Lower lobe of right lung (tissue), 2 donors: Measurements from ENCODE around the gene ANGPTL2. TPM values are rescaled to one million over a fixed set of nuclear protein-coding genes. Genes with fewer than 3 reads are reported as not detected.

ENCODE experiments used
- ATAC-seq, 2 donors: fragments of 200-7000 bp; cut with Tn5 transposase; one replicate each; pipeline ENCODE4 v1.9.1; 2020 to 2022; ENCODE audit warnings: mild to moderate bottlenecking in 2 of 2, moderate library complexity in 2 of 2
- DNase-seq: peaks from one replicate; pipeline ENCODE4 v3.0.0-alpha.2; 2020
- H3K27ac ChIP-seq: fragments of 200-600 bp; one replicate; pipeline ENCODE4 v1.8.0; 2022
- H3K27me3 ChIP-seq: fragments of 200-600 bp; one replicate; pipeline ENCODE4 v1.8.0; 2022; ENCODE audit warnings: low read depth
- H3K36me3 ChIP-seq: fragments of 200-600 bp; one replicate; pipeline ENCODE4 v1.8.0; 2022; ENCODE audit warnings: mild to moderate bottlenecking
- H3K4me1 ChIP-seq: fragments of 200-600 bp; one replicate; pipeline ENCODE4 v1.8.0; 2022
- H3K4me3 ChIP-seq: fragments of 200-600 bp; one replicate; pipeline ENCODE4 v1.8.0; 2022; ENCODE audit warnings: mild to moderate bottlenecking
- H3K9me3 ChIP-seq: fragments of 200-600 bp; one replicate; pipeline ENCODE4 v1.8.0; 2022
- intact Hi-C: fragments of 100-400 bp; cut with DNase I; formaldehyde crosslinking; loops from one replicate; pipeline ENCODE4 v1.11.0; 2022
- total RNA-seq: library from RNA; stranded (reverse); fragmentation: NEBNext Ultra II Directional; extraction: Animal tissue kit (Norgen Biotek cat#: 25700); gene quantifications from one replicate; pipeline ENCODE4 v1.2.1, GENCODE V29; 2021
- TF ChIP-seq, protein P1 (sequence below): fragments of 200-600 bp; IDR thresholded peaks from one replicate; pipeline ENCODE4 v1.8.0; 2022; ENCODE audit warnings: antibody characterized with exemption, mild to moderate bottlenecking
- donor health status: DM: no; HTN: yes; CAD: no; lungs with severe emphysema.

Gene ANGPTL2
- total RNA-seq, 1 donor from 2014 or later, result 11.4 TPM

DNA sequence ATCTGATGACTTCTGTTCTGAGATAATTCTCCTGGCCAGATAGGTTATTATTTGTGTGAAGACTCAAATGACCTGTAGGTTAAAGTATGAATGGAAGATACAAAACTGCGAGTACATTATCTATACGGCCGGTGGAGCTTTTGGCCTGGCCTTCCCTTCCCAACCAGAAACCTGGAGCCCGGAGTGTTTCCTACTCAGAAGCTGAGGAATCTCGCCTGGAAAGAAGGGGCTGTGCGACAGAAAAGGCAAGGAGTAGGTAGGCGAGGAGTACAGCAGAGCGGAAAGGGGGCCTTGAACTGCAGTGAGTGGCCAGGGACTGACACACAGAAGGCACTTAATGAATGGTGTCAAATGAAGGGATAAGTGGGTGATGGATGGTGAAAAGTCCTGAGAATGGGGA is 34.6 kb downstream of the ANGPTL2 start:
- Histone ChIP-seq H3K27ac (no peak overlapping the region), H3K27me3 (no peaks in the 10 kb centered on the region), H3K36me3 (peaks cover 42% of the 10 kb centered on the region), H3K4me3 (no peak overlapping the region), H3K9me3 (no peaks in the 10 kb centered on the region), H3K4me1 (peaks cover 4% of the 10 kb centered on the region)
- DNase-seq (no peak), ATAC-seq (no peak)
- intact Hi-C loops, result no loop called here
- TF ChIP-seq, protein P1, sequence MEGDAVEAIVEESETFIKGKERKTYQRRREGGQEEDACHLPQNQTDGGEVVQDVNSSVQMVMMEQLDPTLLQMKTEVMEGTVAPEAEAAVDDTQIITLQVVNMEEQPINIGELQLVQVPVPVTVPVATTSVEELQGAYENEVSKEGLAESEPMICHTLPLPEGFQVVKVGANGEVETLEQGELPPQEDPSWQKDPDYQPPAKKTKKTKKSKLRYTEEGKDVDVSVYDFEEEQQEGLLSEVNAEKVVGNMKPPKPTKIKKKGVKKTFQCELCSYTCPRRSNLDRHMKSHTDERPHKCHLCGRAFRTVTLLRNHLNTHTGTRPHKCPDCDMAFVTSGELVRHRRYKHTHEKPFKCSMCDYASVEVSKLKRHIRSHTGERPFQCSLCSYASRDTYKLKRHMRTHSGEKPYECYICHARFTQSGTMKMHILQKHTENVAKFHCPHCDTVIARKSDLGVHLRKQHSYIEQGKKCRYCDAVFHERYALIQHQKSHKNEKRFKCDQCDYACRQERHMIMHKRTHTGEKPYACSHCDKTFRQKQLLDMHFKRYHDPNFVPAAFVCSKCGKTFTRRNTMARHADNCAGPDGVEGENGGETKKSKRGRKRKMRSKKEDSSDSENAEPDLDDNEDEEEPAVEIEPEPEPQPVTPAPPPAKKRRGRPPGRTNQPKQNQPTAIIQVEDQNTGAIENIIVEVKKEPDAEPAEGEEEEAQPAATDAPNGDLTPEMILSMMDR, result no peak

DNA sequence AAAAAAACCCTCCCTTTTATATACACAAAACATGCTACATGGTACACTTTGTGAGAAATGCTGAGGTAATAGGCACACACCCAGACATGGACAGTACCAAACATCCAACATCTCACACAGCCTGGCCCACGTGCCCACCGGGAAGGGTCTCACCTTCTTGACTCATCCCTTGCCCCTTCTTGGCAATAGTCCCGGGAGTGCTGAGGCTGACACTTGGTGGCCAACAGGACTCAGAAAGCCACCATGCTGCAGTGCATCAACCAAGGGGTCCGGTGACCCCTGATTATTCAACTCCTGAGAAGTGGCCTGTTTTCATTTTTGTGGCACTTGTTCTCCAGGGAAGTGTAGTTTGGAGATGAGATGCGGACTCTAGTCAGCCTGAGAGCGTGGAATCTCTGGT is 35.0 kb downstream of the ANGPTL2 start:
- Histone ChIP-seq H3K27me3 (no peaks in the 10 kb centered on the region), H3K4me1 (peaks cover 4% of the 10 kb centered on the region), H3K27ac (no peak overlapping the region), H3K9me3 (no peaks in the 10 kb centered on the region), H3K4me3 (no peak overlapping the region), H3K36me3 (peaks cover 38% of the 10 kb centered on the region)
- intact Hi-C loops, result no loop called here
- DNase-seq (no peak), ATAC-seq (no peak)
- TF ChIP-seq, protein P1, result no peak

DNA sequence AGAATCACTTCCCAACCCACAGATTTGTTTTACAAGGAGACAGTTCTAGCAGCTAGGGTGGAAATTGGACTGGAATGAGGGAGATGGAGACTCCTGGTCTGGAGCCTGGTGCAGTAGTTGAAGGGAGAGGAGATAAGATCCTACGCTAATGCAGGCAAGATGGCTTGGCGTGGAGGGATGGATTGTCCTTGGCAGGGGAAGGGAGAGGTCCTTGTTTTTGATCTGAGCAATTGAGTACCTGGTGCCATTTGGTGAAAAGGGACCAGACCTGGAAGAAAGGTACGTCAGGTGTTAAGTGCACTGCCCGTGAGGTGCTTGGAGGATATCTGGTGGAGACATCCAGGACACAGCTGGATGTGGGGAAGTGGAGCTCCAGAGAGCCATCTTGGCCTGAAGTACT is 35.7 kb downstream of the ANGPTL2 start:
- Histone ChIP-seq H3K4me1 (peaks cover 4% of the 10 kb centered on the region), H3K4me3 (no peak overlapping the region), H3K9me3 (no peaks in the 10 kb centered on the region), H3K27ac (no peak overlapping the region), H3K36me3 (peaks cover 32% of the 10 kb centered on the region), H3K27me3 (no peaks in the 10 kb centered on the region)
- ATAC-seq, result no peak
- intact Hi-C loops, result no loop called here
- TF ChIP-seq, protein P1, result no peak
- no peak for DNase-seq

DNA sequence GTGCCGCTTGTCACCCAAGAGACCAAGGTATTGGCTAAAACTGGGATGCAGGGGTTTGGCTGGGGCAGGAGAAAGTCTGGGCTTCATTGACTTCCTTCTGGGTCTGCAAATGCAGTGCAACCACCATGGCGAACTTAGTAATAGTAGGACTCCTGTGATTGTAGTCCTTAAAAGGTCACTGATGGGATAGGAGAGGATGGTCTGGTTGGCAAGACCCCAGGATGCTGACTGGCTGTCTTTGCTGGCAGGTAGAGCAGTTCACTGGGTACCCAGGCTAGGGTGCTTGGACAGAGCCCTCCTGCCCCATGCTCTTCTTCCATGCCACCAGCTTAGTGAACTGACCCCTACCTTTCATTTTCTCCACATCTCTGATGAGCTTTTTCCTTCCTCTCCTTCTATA is 37.2 kb downstream of the ANGPTL2 start:
- intact Hi-C loops, result no loop called here
- no peak overlapping the region for H3K4me3 ChIP-seq
- H3K9me3 ChIP-seq, result no peaks in the 10 kb centered on the region
- DNase-seq (no peak), ATAC-seq (no peak)
- H3K27ac ChIP-seq, result no peak overlapping the region
- H3K4me1 ChIP-seq, result peaks cover 4% of the 10 kb centered on the region
- TF ChIP-seq, protein P1, result no peak
- H3K36me3 ChIP-seq, result peaks cover 18% of the 10 kb centered on the region
- no peaks in the 10 kb centered on the region for H3K27me3 ChIP-seq

DNA sequence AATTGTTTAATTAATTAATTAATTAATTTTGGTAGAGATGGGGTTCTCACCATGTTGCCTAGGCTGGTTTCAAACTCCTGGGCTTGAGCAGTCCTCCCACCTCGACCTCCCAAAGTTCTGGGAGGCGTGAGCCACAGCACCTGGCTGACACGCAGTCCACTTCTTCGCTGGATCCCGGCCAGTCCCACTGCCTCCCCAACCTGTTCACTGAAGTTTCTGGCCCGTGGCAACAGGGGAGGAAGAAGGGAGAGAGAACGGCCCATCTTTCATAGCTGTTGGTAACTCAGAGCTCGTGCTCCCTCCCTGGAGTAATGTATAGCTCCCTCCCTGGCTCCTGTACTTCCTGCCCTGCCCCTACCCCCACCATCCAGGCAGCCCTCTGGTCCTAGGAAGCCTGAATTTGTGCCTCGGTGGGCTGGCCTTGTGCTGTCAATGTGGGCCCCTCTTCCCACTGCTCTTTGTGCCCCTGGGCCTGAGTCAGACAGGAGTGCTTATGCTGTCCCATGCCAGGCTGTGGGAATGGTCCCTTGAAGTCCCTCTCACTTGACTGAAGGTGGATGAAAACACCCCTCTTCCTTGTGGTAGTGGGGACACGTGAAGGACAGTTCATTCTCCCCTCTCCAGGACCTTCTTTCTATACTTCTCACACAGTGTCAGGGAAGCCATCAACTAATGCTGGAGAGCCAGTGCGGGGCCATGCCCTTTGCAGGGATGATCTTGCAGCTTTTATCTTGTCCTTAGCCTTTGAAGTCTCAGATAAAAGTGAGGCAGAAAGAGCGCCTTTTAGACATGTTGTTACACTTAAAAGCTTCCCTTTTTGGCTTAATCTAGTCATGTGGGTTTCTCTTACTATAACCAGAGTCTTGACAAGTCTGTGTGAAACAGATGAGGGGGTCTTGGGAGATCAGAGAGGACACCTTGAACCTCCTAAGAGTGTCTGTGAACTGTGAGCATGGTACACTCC is 38.1 kb downstream of the ANGPTL2 start:
- Histone ChIP-seq H3K9me3 (no peaks in the 10 kb centered on the region), H3K27ac (no peak overlapping the region), H3K36me3 (peaks cover 16% of the 10 kb centered on the region), H3K27me3 (no peaks in the 10 kb centered on the region), H3K4me1 (peaks cover 4% of the 10 kb centered on the region), H3K4me3 (no peak overlapping the region)
- no peak for ATAC-seq
- TF ChIP-seq, protein P1, result no peak
- no peak for DNase-seq
- intact Hi-C loops, result no loop called here
